Mucosa of rectum (tissue), 2 donors: ENCODE data around the gene ETF1.

Experiments used
- H3K27ac ChIP-seq, 2 donors: one replicate each; pipeline ENCODE4 v1.7.0; 2013; ENCODE audit warnings: inconsistent platforms in 2 of 2, low read depth in 2 of 2, low read length in 2 of 2
- H3K27me3 ChIP-seq, 2 donors: one replicate each; pipeline ENCODE4 v1.7.0; 2013; ENCODE audit warnings: low read length in 2 of 2; ENCODE audit not compliant: control insufficient read depth in 2 of 2, insufficient read depth in 2 of 2
- H3K36me3 ChIP-seq, 2 donors: one replicate each; pipeline ENCODE4 v1.7.0; 2013; ENCODE audit warnings: low read length in 2 of 2; ENCODE audit not compliant: control insufficient read depth in 2 of 2, insufficient read depth in 2 of 2
- H3K4me1 ChIP-seq, 2 donors: one replicate each; pipeline ENCODE4 v1.7.0; 2013; ENCODE audit warnings: low read length in 2 of 2, mild to moderate bottlenecking in 1 of 2; ENCODE audit not compliant: control insufficient read depth in 2 of 2, insufficient read depth in 2 of 2
- H3K4me3 ChIP-seq, 2 donors: one replicate each; pipeline ENCODE4 v1.7.0; 2013; ENCODE audit warnings: low read length in 2 of 2
- H3K9ac ChIP-seq, 2 donors: one replicate each; pipeline ENCODE4 v1.7.0; 2013; ENCODE audit warnings: low read length in 2 of 2, low read depth in 1 of 2, mild to moderate bottlenecking in 1 of 2
- H3K9me3 ChIP-seq, 2 donors: one replicate each; pipeline ENCODE4 v1.7.0; 2013; ENCODE audit warnings: low read length in 2 of 2; ENCODE audit not compliant: control insufficient read depth in 2 of 2
- donor health status: healthy.
- donor health status: Normal muscosa, but diverticular disease.

Gene ETF1

DNA sequence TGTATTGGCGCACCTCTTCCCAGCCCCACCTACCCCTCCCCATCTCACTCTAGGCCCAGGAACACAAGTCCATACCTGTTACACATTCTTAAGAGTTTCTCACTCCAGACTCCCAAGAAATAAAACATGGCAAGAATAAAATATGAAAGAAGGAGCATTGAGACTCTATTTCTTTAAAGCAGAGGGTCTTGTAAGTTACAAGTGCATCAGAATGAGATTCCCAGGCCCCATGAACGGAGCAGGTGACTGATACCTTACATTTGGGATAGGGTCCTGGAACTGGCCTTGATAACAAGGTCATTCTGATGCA, 72.0 kb downstream of the ETF1 start:
- no peak overlapping the region for H3K4me3 ChIP-seq
- H3K9me3 ChIP-seq = no peaks in the 10 kb centered on the region
- peaks cover 3 to 4% of the 10 kb centered on the region in 2 donors for H3K36me3 ChIP-seq
- H3K27me3 ChIP-seq = no peaks in the 10 kb centered on the region
- H3K4me1 ChIP-seq = peaks cover 8 to 17% of the 10 kb centered on the region in 2 donors
- no peak overlapping the region for H3K9ac ChIP-seq
- no peak overlapping the region for H3K27ac ChIP-seq

DNA sequence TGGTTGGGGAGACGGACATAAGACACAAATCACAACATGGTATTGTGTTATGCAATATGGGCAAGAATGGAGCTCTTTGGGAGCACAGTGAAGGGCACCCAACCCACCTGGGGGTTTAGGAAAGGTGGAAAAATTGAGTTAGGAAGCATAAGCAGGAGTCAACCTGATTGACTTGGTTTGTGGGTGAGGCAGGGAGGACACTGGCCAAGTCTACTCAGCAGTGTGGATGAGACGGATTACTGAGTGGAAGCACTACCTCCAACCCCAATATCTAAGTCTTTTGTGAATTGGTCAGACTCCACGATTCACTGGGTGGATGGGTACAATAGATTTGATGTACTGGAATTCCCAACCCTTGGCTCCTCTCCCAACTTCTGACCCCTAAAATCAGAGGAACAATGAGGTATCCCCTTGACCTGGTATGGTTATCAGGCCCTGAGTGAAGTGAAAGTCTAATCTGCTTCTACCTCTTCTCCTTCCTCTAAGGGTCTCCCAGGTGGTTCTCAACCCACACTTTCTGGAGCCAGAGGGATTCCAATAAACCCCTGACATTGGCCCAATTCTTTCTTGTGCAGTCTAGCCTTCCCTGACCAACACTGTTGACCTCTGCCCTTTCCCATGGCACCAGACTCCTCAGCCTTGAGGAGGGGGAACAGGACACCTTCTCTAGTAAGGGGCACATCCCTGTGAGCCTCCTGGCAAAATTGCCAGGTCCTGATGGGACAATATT, 72.5 kb downstream of the ETF1 start:
- Histone ChIP-seq H3K27me3 (no peaks in the 10 kb centered on the region), H3K27ac (no peak overlapping the region), H3K36me3 (peaks cover 3 to 4% of the 10 kb centered on the region in 2 donors), H3K4me1 (peaks cover 13 to 20% of the 10 kb centered on the region in 2 donors), H3K9me3 (no peaks in the 10 kb centered on the region), H3K9ac (no peak overlapping the region), H3K4me3 (no peak overlapping the region)

GRCh38 chr5:138469540-138470321, 73.3 kb downstream of the ETF1 start:
- no peaks in the 10 kb centered on the region for H3K9me3 ChIP-seq
- H3K9ac ChIP-seq = no peak overlapping the region
- no peak overlapping the region for H3K4me3 ChIP-seq
- H3K36me3 ChIP-seq = peaks cover 3 to 4% of the 10 kb centered on the region in 2 donors
- H3K27me3 ChIP-seq = no peaks in the 10 kb centered on the region
- peaks cover 13 to 20% of the 10 kb centered on the region in 2 donors for H3K4me1 ChIP-seq
- H3K27ac ChIP-seq = no peak overlapping the region

DNA sequence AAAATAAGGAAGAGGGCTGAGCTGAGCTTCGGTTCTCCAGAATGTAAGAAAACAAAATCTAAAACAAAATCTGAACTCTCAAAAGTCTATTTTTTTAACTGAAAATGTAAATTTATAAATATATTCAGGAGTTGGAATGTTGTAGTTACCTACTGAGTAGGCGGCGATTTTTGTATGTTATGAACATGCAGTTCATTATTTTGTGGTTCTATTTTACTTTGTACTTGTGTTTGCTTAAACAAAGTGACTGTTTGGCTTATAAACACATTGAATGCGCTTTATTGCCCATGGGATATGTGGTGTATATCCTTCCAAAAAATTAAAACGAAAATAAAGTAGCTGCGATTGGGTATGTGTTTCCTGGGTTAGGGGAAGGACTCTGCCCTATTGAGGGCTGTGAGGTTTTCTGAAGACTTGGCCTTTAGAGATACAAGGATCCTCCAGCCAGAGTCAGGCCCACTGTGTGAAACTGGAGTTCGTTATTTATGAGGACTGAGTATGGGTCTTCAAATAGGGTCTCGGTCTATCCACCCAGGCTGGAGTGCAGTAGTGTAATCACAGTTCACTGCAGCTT, 74.0 kb downstream of the ETF1 start:
- H3K9me3 ChIP-seq = no peaks in the 10 kb centered on the region
- no peaks in the 10 kb centered on the region for H3K27me3 ChIP-seq
- no peak overlapping the region for H3K27ac ChIP-seq
- H3K36me3 ChIP-seq = peaks cover 3 to 4% of the 10 kb centered on the region in 2 donors
- H3K4me1 ChIP-seq = peaks cover 17 to 20% of the 10 kb centered on the region in 2 donors
- no peak overlapping the region for H3K4me3 ChIP-seq
- no peak overlapping the region for H3K9ac ChIP-seq

DNA sequence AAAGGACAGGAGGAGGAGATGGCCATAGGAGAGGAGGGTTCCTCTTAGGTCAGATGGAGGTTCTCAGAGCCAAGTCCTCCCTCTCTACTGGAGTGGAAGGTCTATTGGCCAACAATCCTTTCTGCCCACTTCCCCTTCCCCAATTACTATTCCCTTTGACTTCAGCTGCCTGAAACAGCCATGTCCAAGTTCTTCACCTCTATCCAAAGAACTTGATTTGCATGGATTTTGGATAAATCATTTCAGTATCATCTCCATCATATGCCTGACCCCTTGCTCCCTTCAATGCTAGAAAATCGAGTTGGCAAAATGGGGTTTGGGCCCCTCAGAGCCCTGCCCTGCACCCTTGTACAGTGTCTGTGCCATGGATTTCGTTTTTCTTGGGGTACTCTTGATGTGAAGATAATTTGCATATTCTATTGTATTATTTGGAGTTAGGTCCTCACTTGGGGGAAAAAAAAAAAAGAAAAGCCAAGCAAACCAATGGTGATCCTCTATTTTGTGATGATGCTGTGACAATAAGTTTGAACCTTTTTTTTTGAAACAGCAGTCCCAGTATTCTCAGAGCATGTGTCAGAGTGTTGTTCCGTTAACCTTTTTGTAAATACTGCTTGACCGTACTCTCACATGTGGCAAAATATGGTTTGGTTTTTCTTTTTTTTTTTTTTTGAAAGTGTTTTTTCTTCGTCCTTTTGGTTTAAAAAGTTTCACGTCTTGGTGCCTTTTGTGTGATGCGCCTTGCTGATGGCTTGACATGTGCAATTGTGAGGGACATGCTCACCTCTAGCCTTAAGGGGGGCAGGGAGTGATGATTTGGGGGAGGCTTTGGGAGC, 74.7 kb downstream of the ETF1 start:
- H3K9me3 ChIP-seq = no peaks in the 10 kb centered on the region
- H3K27me3 ChIP-seq = no peaks in the 10 kb centered on the region
- peaks cover 3 to 4% of the 10 kb centered on the region in 2 donors for H3K36me3 ChIP-seq
- H3K9ac ChIP-seq = no peak overlapping the region
- H3K4me3 ChIP-seq = no peak overlapping the region
- H3K27ac ChIP-seq = no peak overlapping the region
- H3K4me1 ChIP-seq = peaks cover 19 to 25% of the 10 kb centered on the region in 2 donors

DNA sequence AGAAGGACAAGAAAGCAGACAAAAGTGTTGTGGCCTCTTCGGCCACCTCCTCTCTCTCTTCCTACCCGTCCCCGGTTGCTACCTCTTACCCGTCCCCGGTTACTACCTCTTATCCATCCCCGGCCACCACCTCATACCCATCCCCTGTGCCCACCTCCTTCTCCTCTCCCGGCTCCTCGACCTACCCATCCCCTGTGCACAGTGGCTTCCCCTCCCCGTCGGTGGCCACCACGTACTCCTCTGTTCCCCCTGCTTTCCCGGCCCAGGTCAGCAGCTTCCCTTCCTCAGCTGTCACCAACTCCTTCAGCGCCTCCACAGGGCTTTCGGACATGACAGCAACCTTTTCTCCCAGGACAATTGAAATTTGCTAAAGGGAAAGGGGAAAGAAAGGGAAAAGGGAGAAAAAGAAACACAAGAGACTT, 75.3 kb downstream of the ETF1 start:
- Histone ChIP-seq H3K36me3 (peaks cover 3 to 4% of the 10 kb centered on the region in 2 donors), H3K27me3 (no peaks in the 10 kb centered on the region), H3K4me3 (peak overlapping the region in 1 of 2 donors; percentile 90), H3K9me3 (no peaks in the 10 kb centered on the region), H3K4me1 (peaks cover 22 to 27% of the 10 kb centered on the region in 2 donors), H3K27ac (no peak overlapping the region), H3K9ac (no peak overlapping the region)

DNA sequence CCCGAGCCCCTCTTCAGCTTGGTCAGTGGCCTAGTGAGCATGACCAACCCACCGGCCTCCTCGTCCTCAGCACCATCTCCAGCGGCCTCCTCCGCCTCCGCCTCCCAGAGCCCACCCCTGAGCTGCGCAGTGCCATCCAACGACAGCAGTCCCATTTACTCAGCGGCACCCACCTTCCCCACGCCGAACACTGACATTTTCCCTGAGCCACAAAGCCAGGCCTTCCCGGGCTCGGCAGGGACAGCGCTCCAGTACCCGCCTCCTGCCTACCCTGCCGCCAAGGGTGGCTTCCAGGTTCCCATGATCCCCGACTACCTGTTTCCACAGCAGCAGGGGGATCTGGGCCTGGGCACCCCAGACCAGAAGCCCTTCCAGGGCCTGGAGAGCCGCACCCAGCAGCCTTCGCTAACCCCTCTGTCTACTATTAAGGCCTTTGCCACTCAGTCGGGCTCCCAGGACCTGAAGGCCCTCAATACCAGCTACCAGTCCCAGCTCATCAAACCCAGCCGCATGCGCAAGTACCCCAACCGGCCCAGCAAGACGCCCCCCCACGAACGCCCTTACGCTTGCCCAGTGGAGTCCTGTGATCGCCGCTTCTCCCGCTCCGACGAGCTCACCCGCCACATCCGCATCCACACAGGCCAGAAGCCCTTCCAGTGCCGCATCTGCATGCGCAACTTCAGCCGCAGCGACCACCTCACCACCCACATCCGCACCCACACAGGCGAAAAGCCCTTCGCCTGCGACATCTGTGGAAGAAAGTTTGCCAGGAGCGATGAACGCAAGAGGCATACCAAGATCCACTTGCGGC, 75.9 kb downstream of the ETF1 start:
- Histone ChIP-seq H3K9ac (peak overlapping the region; percentile 52 to 87), H3K4me3 (peak overlapping the region; percentile 76 to 90), H3K9me3 (no peaks in the 10 kb centered on the region), H3K27me3 (no peaks in the 10 kb centered on the region), H3K36me3 (peaks cover 3 to 4% of the 10 kb centered on the region in 2 donors), H3K4me1 (peaks cover 22 to 27% of the 10 kb centered on the region in 2 donors), H3K27ac (no peak overlapping the region)

GRCh38 chr5:138466125-138466899, 76.7 kb downstream of the ETF1 start:
- Histone ChIP-seq H3K4me3 (peak overlapping the region; percentile 76 to 90), H3K27me3 (no peaks in the 10 kb centered on the region), H3K36me3 (peaks cover 3 to 4% of the 10 kb centered on the region in 2 donors), H3K9me3 (no peaks in the 10 kb centered on the region), H3K4me1 (peaks cover 22 to 27% of the 10 kb centered on the region in 2 donors), H3K27ac (no peak overlapping the region), H3K9ac (peak overlapping the region; percentile 52 to 87)
